Sigmoid colon (tissue), 7 donors: ENCODE data around the gene OR2AE1. TPM values are rescaled to one million over a fixed set of nuclear protein-coding genes. Genes with fewer than 3 reads are reported as not detected.

Source experiments
- DNase-seq: peaks from one replicate; pipeline ENCODE4 v3.0.0-alpha.2; 2019
- H3K27ac ChIP-seq, 4 donors: fragments of 200-600 bp; sonication (generic); one replicate each; pipeline ENCODE4 v1.5.1; 2016 to 2019; ENCODE audit warnings: mild to moderate bottlenecking in 1 of 4
- H3K27me3 ChIP-seq, 3 donors: fragments of 200-600 bp; sonication (generic); one replicate each; pipeline ENCODE4 v1.5.1; 2019; ENCODE audit warnings: mild to moderate bottlenecking in 1 of 3
- H3K36me3 ChIP-seq, 4 donors: fragments of 200-600 bp; sonication (generic); one replicate each; pipeline ENCODE4 v1.5.1; 2016 to 2019
- H3K4me1 ChIP-seq, 4 donors: fragments of 200-600 bp; sonication (generic); one replicate each; pipeline ENCODE4 v1.5.1; 2017 to 2019
- H3K4me3 ChIP-seq, 4 donors: fragments of 200-600 bp; sonication (generic); one replicate each; pipeline ENCODE4 v1.5.1; 2017 to 2019; ENCODE audit warnings: mild to moderate bottlenecking in 2 of 4, moderate library complexity in 1 of 4
- H3K9me3 ChIP-seq, 4 donors: fragments of 200-600 bp in 3 of 4; sonication (generic) in 3 of 4; one replicate each; pipeline versions ENCODE4 v1.5.1 to v1.6.1; 2013 to 2019
- EP300 ChIP-seq, 4 donors: sonication (generic); formaldehyde crosslinking; IDR thresholded peaks; one replicate each; pipeline ENCODE4 v1.6.1; 2017; ENCODE audit warnings: antibody characterized with exemption in 4 of 4
- POLR2A ChIP-seq, 2 donors: fragments of 450-650 bp; IDR thresholded peaks; one replicate each; pipeline ENCODE4 v1.6.1; 2016; ENCODE audit warnings: antibody characterized with exemption in 2 of 2, mild to moderate bottlenecking in 2 of 2, moderate library complexity in 2 of 2
- POLR2AphosphoS5 ChIP-seq, 4 donors: sonication (generic); formaldehyde crosslinking; IDR thresholded peaks; one replicate each; pipeline ENCODE4 v1.6.1; 2017; ENCODE audit warnings: antibody characterized with exemption in 4 of 4
- WGBS, 2 donors: extraction: QIAGEN DNeasy Blood & Tissue Kit; methylation state at CpG; one replicate each; pipeline ENCODE4 v1.1.7; 2013; 5-methylcytosine and 5-hydroxymethylcytosine counted together
- intact Hi-C: fragments of 100-400 bp; cut with DNase I; formaldehyde crosslinking; loops from one replicate; pipeline ENCODE4 v1.15.1; 2023
- polyA plus RNA-seq, 3 donors: library from polyadenylated mRNA; stranded (reverse); fragments of 200-250 nt; gene quantifications; one replicate each; pipeline ENCODE4 v1.2.3, GENCODE V29; 2013
- total RNA-seq, 4 donors: library from RNA; depleted of rRNA; stranded (reverse); fragments of >200 nt; gene quantifications; one replicate each; pipeline ENCODE4 v1.1.0, GENCODE V29; 2016
- TF ChIP-seq, protein P1 (sequence below), 4 experiments: fragments of 450-650 bp in 3 of 4; fragments of 200-600 bp in 1 of 4; IDR thresholded peaks; one replicate each; pipeline ENCODE4 v1.5.1; 2016 to 2019; ENCODE audit warnings: antibody characterized with exemption in 4 of 4, mild to moderate bottlenecking in 3 of 4, moderate library complexity in 2 of 4
- donor health status: healthy with polysubstance abuse.
- donor health status: Bipolar disorder and iron deficiency.
- donor health status: healthy.

Gene OR2AE1
- total and polyA plus RNA-seq, 7 donors: 0.06 TPM; not detected in 6

DNA sequence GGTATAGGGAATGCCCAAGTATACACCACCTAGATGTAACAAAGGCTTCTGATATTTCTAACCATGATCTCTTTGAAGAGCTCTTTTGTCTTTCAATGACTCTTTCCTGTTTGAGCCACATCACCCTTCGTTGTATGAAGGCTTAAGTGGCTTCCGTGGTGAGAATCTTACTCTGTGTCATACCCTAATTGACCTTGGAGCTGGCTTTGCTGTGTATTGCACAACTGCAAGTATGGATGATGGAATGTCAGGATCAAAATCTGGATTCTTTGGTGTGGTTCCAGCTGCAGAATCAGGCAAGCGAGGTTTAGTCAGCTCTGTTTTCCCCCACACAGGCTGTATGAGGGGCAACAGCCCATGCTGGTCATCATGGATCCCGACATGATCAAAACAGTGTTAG lies 33.0 kb downstream of the OR2AE1 start:
- Histone ChIP-seq H3K9me3 (no peaks in the 10 kb centered on the region), H3K27me3 (no peaks in the 10 kb centered on the region), H3K27ac (no peak overlapping the region), H3K4me3 (no peak overlapping the region), H3K4me1 (no peaks in the 10 kb centered on the region), H3K36me3 (no peaks in the 10 kb centered on the region)
- WGBS, 2 donors: 81 to 86% methylated on average over 4 of the region's 4 CpGs
- DNase-seq: no peak
- intact Hi-C loops: no loop called here
- TF ChIP-seq EP300 (IDR thresholded peaks at IDR 0.05): no peak
- TF ChIP-seq, protein P1, sequence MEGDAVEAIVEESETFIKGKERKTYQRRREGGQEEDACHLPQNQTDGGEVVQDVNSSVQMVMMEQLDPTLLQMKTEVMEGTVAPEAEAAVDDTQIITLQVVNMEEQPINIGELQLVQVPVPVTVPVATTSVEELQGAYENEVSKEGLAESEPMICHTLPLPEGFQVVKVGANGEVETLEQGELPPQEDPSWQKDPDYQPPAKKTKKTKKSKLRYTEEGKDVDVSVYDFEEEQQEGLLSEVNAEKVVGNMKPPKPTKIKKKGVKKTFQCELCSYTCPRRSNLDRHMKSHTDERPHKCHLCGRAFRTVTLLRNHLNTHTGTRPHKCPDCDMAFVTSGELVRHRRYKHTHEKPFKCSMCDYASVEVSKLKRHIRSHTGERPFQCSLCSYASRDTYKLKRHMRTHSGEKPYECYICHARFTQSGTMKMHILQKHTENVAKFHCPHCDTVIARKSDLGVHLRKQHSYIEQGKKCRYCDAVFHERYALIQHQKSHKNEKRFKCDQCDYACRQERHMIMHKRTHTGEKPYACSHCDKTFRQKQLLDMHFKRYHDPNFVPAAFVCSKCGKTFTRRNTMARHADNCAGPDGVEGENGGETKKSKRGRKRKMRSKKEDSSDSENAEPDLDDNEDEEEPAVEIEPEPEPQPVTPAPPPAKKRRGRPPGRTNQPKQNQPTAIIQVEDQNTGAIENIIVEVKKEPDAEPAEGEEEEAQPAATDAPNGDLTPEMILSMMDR (IDR thresholded peaks at IDR 0.05): no peak
- no peak for TF ChIP-seq POLR2A (IDR thresholded peaks at IDR 0.05)
- no peak for TF ChIP-seq POLR2AphosphoS5 (IDR thresholded peaks at IDR 0.05)

DNA sequence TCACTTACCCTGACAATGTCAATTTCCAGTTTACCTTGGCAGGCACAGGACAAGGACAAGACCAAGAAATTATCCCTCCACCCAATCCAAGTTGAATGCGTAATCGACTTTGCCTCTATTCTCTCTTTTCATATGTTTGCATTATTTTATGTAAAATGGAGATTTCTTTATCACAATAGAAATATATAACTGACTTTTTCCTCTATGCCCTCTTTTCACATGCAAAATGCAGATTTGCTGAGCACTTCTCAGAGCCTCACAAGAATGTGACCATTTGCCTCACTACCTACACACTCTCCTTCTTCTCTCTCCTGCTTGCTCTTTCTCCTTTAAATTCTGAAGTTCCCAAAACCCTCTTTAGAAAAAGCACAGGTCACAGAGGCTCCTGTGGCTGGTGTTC lies 33.9 kb downstream of the OR2AE1 start:
- intact Hi-C loops: no loop called here
- no peak for TF ChIP-seq POLR2AphosphoS5 (IDR thresholded peaks at IDR 0.05)
- TF ChIP-seq EP300 (IDR thresholded peaks at IDR 0.05): no peak
- TF ChIP-seq, protein P1 (IDR thresholded peaks at IDR 0.05): no peak
- no peak for TF ChIP-seq POLR2A (IDR thresholded peaks at IDR 0.05)
- Histone ChIP-seq H3K27ac (no peak overlapping the region), H3K4me3 (no peak overlapping the region), H3K9me3 (no peaks in the 10 kb centered on the region), H3K36me3 (no peaks in the 10 kb centered on the region), H3K27me3 (no peaks in the 10 kb centered on the region), H3K4me1 (no peaks in the 10 kb centered on the region)
- no peak for DNase-seq
- 90 to 95% methylated on average over 2 of the region's 2 CpGs for whole genome bisulfite sequencing, 2 donors

- WGBS, 2 donors: 71 to 86% methylated on average over 3 of the region's 3 CpGs
- Histone ChIP-seq H3K4me3 (no peak overlapping the region), H3K4me1 (no peaks in the 10 kb centered on the region), H3K27ac (no peak overlapping the region), H3K27me3 (no peaks in the 10 kb centered on the region), H3K9me3 (no peaks in the 10 kb centered on the region), H3K36me3 (no peaks in the 10 kb centered on the region)
- TF ChIP-seq EP300 (IDR thresholded peaks at IDR 0.05) (no peak), POLR2A (IDR thresholded peaks at IDR 0.05) (no peak), POLR2AphosphoS5 (IDR thresholded peaks at IDR 0.05) (no peak)
- TF ChIP-seq, protein P1 (IDR thresholded peaks at IDR 0.05): no peak
- intact Hi-C loops: no loop called here
- no peak for DNase-seq
Observed at GRCh38 chr7:99840136-99840869, 36.5 kb downstream of the OR2AE1 start.

DNA sequence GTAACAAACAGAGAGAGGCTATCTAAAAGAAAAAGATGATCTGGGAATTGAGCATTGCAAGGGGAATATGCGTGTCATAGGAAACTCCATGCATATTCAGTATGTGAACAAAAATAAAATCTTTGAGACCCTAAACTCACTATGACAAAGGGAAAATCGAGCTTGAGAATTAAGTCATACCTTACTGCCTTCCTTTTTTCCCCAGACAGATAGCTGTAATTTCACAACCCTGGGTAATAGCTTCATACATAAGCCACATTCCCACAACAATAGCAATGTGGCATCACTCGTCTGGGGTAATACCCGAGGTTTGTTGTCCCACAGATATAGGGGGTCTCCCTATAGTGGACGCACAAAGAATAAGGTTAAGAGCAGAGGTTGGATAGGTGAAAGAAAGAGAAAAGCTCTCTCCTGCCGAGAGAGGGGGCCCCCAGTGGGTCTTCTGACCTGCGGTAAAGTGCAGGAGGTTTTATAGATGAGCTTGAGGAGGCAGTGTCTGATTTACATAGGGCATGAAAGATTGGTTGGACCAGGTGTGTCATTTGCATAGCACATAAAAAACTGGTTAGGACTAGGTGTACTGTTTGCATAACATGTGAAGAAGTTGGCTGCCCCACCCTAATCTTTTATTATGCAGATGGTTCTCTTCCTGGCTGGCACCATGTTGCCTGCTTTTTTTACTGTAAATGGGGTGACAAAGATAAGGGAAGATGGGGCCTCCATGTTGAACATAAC lies 37.4 kb downstream of the OR2AE1 start:
- Histone ChIP-seq H3K27ac (no peak overlapping the region), H3K27me3 (no peaks in the 10 kb centered on the region), H3K4me3 (no peak overlapping the region), H3K36me3 (no peaks in the 10 kb centered on the region), H3K9me3 (no peaks in the 10 kb centered on the region), H3K4me1 (no peaks in the 10 kb centered on the region)
- intact Hi-C loops: loop anchor here (5.0 kb wide), 1 partner anchor 207 kb away; no protein-coding TSS in a partner anchor
- TF ChIP-seq EP300 (IDR thresholded peaks at IDR 0.05) (no peak), POLR2AphosphoS5 (IDR thresholded peaks at IDR 0.05) (no peak), POLR2A (IDR thresholded peaks at IDR 0.05) (peak in 1 of 2 donors; percentile 30)
- TF ChIP-seq, protein P1 (IDR thresholded peaks at IDR 0.05): no peak
- no peak for DNase-seq
- WGBS, 2 donors: 18 to 57% methylated on average over 7 of the region's 7 CpGs
